Mammary epithelial cell (primary cell): ENCODE results near the gene OR9G1.

Experiments used
- EZH2 ChIP-seq: IDR thresholded peaks from 2 replicates; pipeline ENCODE4 v1.6.1; 2012; ENCODE audit warnings: low read length, inconsistent platforms, borderline replicate concordance
- TF ChIP-seq, protein P1 (sequence below), 2 donors: IDR thresholded peaks in 1 of 2; conservative IDR thresholded peaks in 1 of 2; 2 replicates each; pipeline ENCODE4 v1.5.1; 2011 to 2012; ENCODE audit warnings: inconsistent platforms in 2 of 2, low read length in 2 of 2, mild to moderate bottlenecking in 2 of 2, control low read depth in 1 of 2, low read depth in 1 of 2; ENCODE audit not compliant: insufficient read depth in 1 of 2; ENCODE audit errors: extremely low read depth in 1 of 2

- TF ChIP-seq, protein P1, sequence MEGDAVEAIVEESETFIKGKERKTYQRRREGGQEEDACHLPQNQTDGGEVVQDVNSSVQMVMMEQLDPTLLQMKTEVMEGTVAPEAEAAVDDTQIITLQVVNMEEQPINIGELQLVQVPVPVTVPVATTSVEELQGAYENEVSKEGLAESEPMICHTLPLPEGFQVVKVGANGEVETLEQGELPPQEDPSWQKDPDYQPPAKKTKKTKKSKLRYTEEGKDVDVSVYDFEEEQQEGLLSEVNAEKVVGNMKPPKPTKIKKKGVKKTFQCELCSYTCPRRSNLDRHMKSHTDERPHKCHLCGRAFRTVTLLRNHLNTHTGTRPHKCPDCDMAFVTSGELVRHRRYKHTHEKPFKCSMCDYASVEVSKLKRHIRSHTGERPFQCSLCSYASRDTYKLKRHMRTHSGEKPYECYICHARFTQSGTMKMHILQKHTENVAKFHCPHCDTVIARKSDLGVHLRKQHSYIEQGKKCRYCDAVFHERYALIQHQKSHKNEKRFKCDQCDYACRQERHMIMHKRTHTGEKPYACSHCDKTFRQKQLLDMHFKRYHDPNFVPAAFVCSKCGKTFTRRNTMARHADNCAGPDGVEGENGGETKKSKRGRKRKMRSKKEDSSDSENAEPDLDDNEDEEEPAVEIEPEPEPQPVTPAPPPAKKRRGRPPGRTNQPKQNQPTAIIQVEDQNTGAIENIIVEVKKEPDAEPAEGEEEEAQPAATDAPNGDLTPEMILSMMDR (conservative IDR thresholded peaks at IDR 0.05 in 1 of 2, IDR thresholded peaks at IDR 0.05 in 1 of 2; ENCODE audit: extremely low read depth in 1 of 2, insufficient read depth in 1 of 2, low read depth in 1 of 2, low read length in 2 of 2), result no peak
- no peak for TF ChIP-seq EZH2
These were observed 10.3 kb upstream of the OR9G1 start for GRCh38 chr11:56688554-56689100.
